HCT116 (cell line): ENCODE results near the gene CATSPERD. TPM values are rescaled to one million over a fixed set of nuclear protein-coding genes. Genes with fewer than 3 reads are reported as not detected.

Experiments
- ATAC-seq: fragments of 200-7000 bp; cut with Tn5 transposase; 2 replicates; pipeline ENCODE4 v1.9.1; 2020; ENCODE audit warnings: mild to moderate bottlenecking, moderate library complexity
- BruUV-seq: library from RNA; stranded (reverse); fragments of 400-500 nt; replicated peaks from 2 replicates; lab custom pipeline; 2021; lab: Mats Ljungman, UMichigan
- CTCF ChIA-PET: fragments of 300-600 bp; sonication (Branson Sonifier 250); formaldehyde crosslinking; loops from one replicate; lab custom pipeline; 2021; ENCODE audit warnings: antibody characterized with exemption; lab: Charles Lee
- POLR2A ChIA-PET: fragments of 300-600, 350-600 bp; sonication (Branson Sonifier 250); formaldehyde crosslinking; loops from one replicate; lab custom pipeline; 2021; ENCODE audit warnings: antibody characterized with exemption; lab: Charles Lee
- RAD21 ChIA-PET, 2 experiments: fragments of 300-600 bp; sonication (Branson Sonifier 250); formaldehyde crosslinking; loops; one replicate each; lab custom pipeline; 2023; ENCODE audit warnings: low total read pairs in 2 of 2; ENCODE audit not compliant: uncharacterized antibody in 2 of 2, unreplicated experiment in 2 of 2, low non-redundant PET in 1 of 2; lab: Charles Lee
- DNase-seq: peaks from one replicate; pipeline ENCODE4 v3.0.0-alpha.2; 2010; ENCODE audit warnings: low read depth, low spot score
- H2AFZ ChIP-seq: fragments of 200-600 bp; shearing (Covaris generic), sonication (generic); 2 replicates; pipeline ENCODE4 v1.6.1; 2017; ENCODE audit warnings: low read depth, mixed run types, mixed read lengths, antibody characterized with exemption, low read length; ENCODE audit not compliant: poor library complexity, severe bottlenecking
- H3K27ac ChIP-seq: 2 replicates; pipeline ENCODE4 v1.5.1; 2012; ENCODE audit warnings: low read depth, low read length
- H3K27me3 ChIP-seq: fragments of 200-600 bp; sonication (generic); 2 replicates; pipeline ENCODE4 v1.6.1; 2016; ENCODE audit warnings: mixed run types, low read length, mixed read lengths; ENCODE audit not compliant: insufficient read depth
- H3K36me3 ChIP-seq, 2 experiments: fragments of 200-500 bp in 1 of 2; fragments of 200-600 bp in 1 of 2; sonication (Bioruptor generic) in 1 of 2; sonication (generic) in 1 of 2; 2 replicates each; pipeline versions ENCODE4 v1.5.1 to v1.6.1; 2014 to 2016; ENCODE audit warnings: low read length in 2 of 2, inconsistent platforms in 1 of 2, mixed read lengths in 1 of 2, mixed run types in 1 of 2; ENCODE audit not compliant: insufficient read depth in 2 of 2, control insufficient read depth in 1 of 2
- H3K4me1 ChIP-seq, 2 experiments: fragments of 200-600 bp in 1 of 2; sonication (generic) in 1 of 2; 2 replicates each; pipeline versions ENCODE4 v1.5.1 to v1.6.1; 2012 to 2017; ENCODE audit warnings: low read length in 2 of 2, inconsistent platforms in 1 of 2, mild to moderate bottlenecking in 1 of 2, mixed read lengths in 1 of 2, mixed run types in 1 of 2, moderate library complexity in 1 of 2; ENCODE audit not compliant: insufficient read depth in 2 of 2, control insufficient read depth in 1 of 2
- H3K4me2 ChIP-seq: fragments of 200-600 bp; sonication (generic); 2 replicates; pipeline ENCODE4 v1.6.1; 2017; ENCODE audit warnings: mixed run types, low read length, mixed read lengths
- H3K4me3 ChIP-seq, 2 experiments: fragments of 200-600 bp in 1 of 2; sonication (generic) in 1 of 2; replicated peaks in 1 of 2; 2 replicates each; pipeline ENCODE4 v1.5.1; 2011 to 2016; ENCODE audit warnings: low read length in 2 of 2, control low read depth in 1 of 2, low read depth in 1 of 2, mild to moderate bottlenecking in 1 of 2, mixed read lengths in 1 of 2, mixed run types in 1 of 2
- H3K79me2 ChIP-seq: fragments of 200-600 bp; sonication (generic); 2 replicates; pipeline ENCODE4 v1.6.1; 2017; ENCODE audit warnings: mild to moderate bottlenecking, mixed run types, low read length, moderate library complexity, mixed read lengths; ENCODE audit not compliant: insufficient read depth
- H3K9ac ChIP-seq: fragments of 200-600 bp; sonication (generic); 2 replicates; pipeline ENCODE4 v1.6.1; 2016; ENCODE audit warnings: low read length, mixed read lengths
- H3K9me2 ChIP-seq: fragments of 200-600 bp; sonication (generic), shearing (Covaris generic); 2 replicates; pipeline ENCODE4 v1.6.1; 2017; ENCODE audit warnings: mixed run types, mild to moderate bottlenecking, moderate library complexity; ENCODE audit not compliant: insufficient read depth
- H3K9me3 ChIP-seq, 2 experiments: fragments of 200-500 bp in 1 of 2; fragments of 200-600 bp in 1 of 2; sonication (Bioruptor generic) in 1 of 2; sonication (generic) in 1 of 2; 2 replicates each; pipeline ENCODE4 v1.6.1; 2014 to 2017; ENCODE audit warnings: low read length in 2 of 2, mixed read lengths in 2 of 2, inconsistent platforms in 1 of 2, low read depth in 1 of 2, mild to moderate bottlenecking in 1 of 2, mixed run types in 1 of 2, moderate library complexity in 1 of 2; ENCODE audit not compliant: control insufficient read depth in 1 of 2, insufficient read depth in 1 of 2
- H4K20me1 ChIP-seq: fragments of 200-600 bp; sonication (generic), shearing (Covaris generic); 2 replicates; pipeline ENCODE4 v1.6.1; 2017; ENCODE audit warnings: mixed run types, mild to moderate bottlenecking, moderate library complexity; ENCODE audit not compliant: insufficient read depth
- ATF3 ChIP-seq: IDR thresholded peaks from 2 replicates; pipeline ENCODE4 v1.6.1; 2012
- CBX3 ChIP-seq: IDR thresholded peaks from 2 replicates; pipeline ENCODE4 v1.6.1; 2012; ENCODE audit warnings: low read depth
- CEBPB ChIP-seq: IDR thresholded peaks from 2 replicates; pipeline ENCODE4 v1.6.1; 2012; ENCODE audit warnings: low read depth
- CTCF ChIP-seq, 3 experiments: fragments of 200-600 bp in 1 of 3; sonication (generic) in 1 of 3; IDR thresholded peaks in 2 of 3; conservative IDR thresholded peaks in 1 of 3; 2 replicates each; pipeline ENCODE4 v1.5.1; 2012 to 2017; ENCODE audit warnings: low read depth in 2 of 3, low read length in 2 of 3, antibody characterized with exemption in 1 of 3, borderline replicate concordance in 1 of 3, control low read depth in 1 of 3, mild to moderate bottlenecking in 1 of 3, mixed read lengths in 1 of 3, mixed run types in 1 of 3, moderate library complexity in 1 of 3; ENCODE audit not compliant: insufficient read depth in 1 of 3
- EGR1 ChIP-seq: IDR thresholded peaks from 2 replicates; pipeline ENCODE4 v1.6.1; 2012; ENCODE audit warnings: low read depth
- ELF1 ChIP-seq: IDR thresholded peaks from 2 replicates; pipeline ENCODE4 v1.6.1; 2012; ENCODE audit warnings: low read depth, borderline replicate concordance
- EZH2 ChIP-seq: fragments of 200-600 bp; sonication (generic); IDR thresholded peaks from 2 replicates; pipeline ENCODE4 v1.6.1; 2017; ENCODE audit warnings: antibody characterized with exemption, mixed run types
- EZH2phosphoT487 ChIP-seq: fragments of 200-600 bp; IDR thresholded peaks from 2 replicates; pipeline ENCODE4 v1.6.1; 2018; ENCODE audit warnings: antibody characterized with exemption, borderline replicate concordance
- FOSL1 ChIP-seq: IDR thresholded peaks from 2 replicates; pipeline ENCODE4 v1.6.1; 2012; ENCODE audit warnings: low read depth
- JUND ChIP-seq: IDR thresholded peaks from 2 replicates; pipeline ENCODE4 v1.6.1; 2012
- MAX ChIP-seq: IDR thresholded peaks from 2 replicates; pipeline ENCODE4 v1.6.1; 2012
- POLR2A ChIP-seq: IDR thresholded peaks from 2 replicates; pipeline ENCODE4 v1.7.0; 2011; ENCODE audit warnings: borderline replicate concordance; ENCODE audit not compliant: insufficient read depth, insufficient read length; ENCODE audit errors: extremely low read depth
- POLR2AphosphoS5 ChIP-seq: IDR thresholded peaks from 2 replicates; pipeline ENCODE4 v1.6.1; 2011; ENCODE audit warnings: mild to moderate bottlenecking, low read depth, low read length, moderate library complexity
- RAD21 ChIP-seq: IDR thresholded peaks from 2 replicates; pipeline ENCODE4 v1.6.1; 2012; ENCODE audit warnings: low read depth, mild to moderate bottlenecking
- SIN3A ChIP-seq: IDR thresholded peaks from 2 replicates; pipeline ENCODE4 v1.6.1; 2012; ENCODE audit warnings: low read depth
- SP1 ChIP-seq: IDR thresholded peaks from 2 replicates; pipeline ENCODE4 v1.6.1; 2012; ENCODE audit warnings: low read depth
- TCF7L2 ChIP-seq: IDR thresholded peaks from 2 replicates; pipeline ENCODE4 v1.7.0; 2011; ENCODE audit warnings: borderline replicate concordance, inconsistent platforms; ENCODE audit not compliant: insufficient read depth, insufficient read length; ENCODE audit errors: extremely low read depth
- YY1 ChIP-seq: IDR thresholded peaks from 2 replicates; pipeline ENCODE4 v1.6.1; 2011; ENCODE audit warnings: low read length, low read depth, moderate library complexity, mild to moderate bottlenecking; ENCODE audit not compliant: insufficient replicate concordance; ENCODE audit errors: extremely low read depth
- ZFX ChIP-seq: fragments of 450-650 bp; IDR thresholded peaks from 2 replicates; pipeline ENCODE4 v1.6.1; 2017
- ZNF274 ChIP-seq: fragments of 200-500 bp; sonication (Bioruptor generic); IDR thresholded peaks from 2 replicates; pipeline ENCODE4 v1.6.1; 2014; ENCODE audit warnings: mild to moderate bottlenecking, low read depth, low read length, inconsistent platforms
- intact Hi-C: fragments of 100-400 bp; cut with micrococcal nuclease; formaldehyde crosslinking; loops from 2 replicates; pipeline ENCODE4 v1.10.0; 2022
- total RNA-seq: library from RNA; stranded (reverse); gene quantifications from one replicate; pipeline ENCODE4 v1.2.1, GENCODE V29; 2021; ENCODE audit not compliant: unreplicated experiment

Gene CATSPERD
- total RNA-seq, 1 experiment from 2014 or later: not detected

GRCh38 chr19:5820785-5821184 lies 100.3 kb downstream of the CATSPERD start:
- Histone ChIP-seq H3K79me2 (no peaks in the 10 kb centered on the region), H3K9me2 (no peaks in the 10 kb centered on the region), H3K4me3 (no peak overlapping the region), H3K27me3 (no peaks in the 10 kb centered on the region), H3K4me2 (no peak overlapping the region), H3K27ac (no peak overlapping the region), H2AFZ (no peak overlapping the region), H3K36me3 (no peaks in the 10 kb centered on the region), H3K4me1 (peaks cover 0 to 3% of the 10 kb centered on the region in 2 experiments; a peak in 1 of 4 replicates), H4K20me1 (no peaks in the 10 kb centered on the region), H3K9ac (no peak overlapping the region), H3K9me3 (no peaks in the 10 kb centered on the region)
- ATAC-seq (no peak), DNase-seq (no peak)
- intact Hi-C loops: no loop called here
- no TSS peak for BruUV-seq
- POLR2A ChIA-PET: no interaction called here
- CTCF ChIA-PET: interaction anchor here (5.1 kb wide), 1 partner anchor 17 kb away, joined by 45 read pairs; the partner anchor contains the start of gene NRTN
- RAD21 ChIA-PET: no interaction called here
- TF ChIP-seq JUND (no peak), CTCF (IDR thresholded peaks at IDR 0.05 in 2 of 3, conservative IDR thresholded peaks at IDR 0.05 in 1 of 3; ENCODE audit: borderline replicate concordance in 1 of 3, insufficient read depth in 1 of 3, low read depth in 2 of 3, low read length in 2 of 3) (no peak), ZFX (no peak)

- H3K27me3 ChIP-seq: no peaks in the 10 kb centered on the region
- RAD21 ChIA-PET: interaction anchor here in 1 of 2 experiments (1.7 kb wide), 1 partner anchor 17 kb away, joined by 7 read pairs; the partner anchor contains the start of gene NRTN
- TF ChIP-seq EZH2: no peak
- TF ChIP-seq SIN3A: no peak
- TF ChIP-seq ELF1: no peak
- no peak for TF ChIP-seq CBX3
- no peak for TF ChIP-seq ZNF274
- no peak for TF ChIP-seq TCF7L2
- TF ChIP-seq FOSL1: no peak
- no peak for TF ChIP-seq MAX
- TF ChIP-seq JUND: no peak
- no peak for TF ChIP-seq ATF3
- TF ChIP-seq SP1: no peak
- TF ChIP-seq EGR1: no peak
- TF ChIP-seq EZH2phosphoT487: no peak
- TF ChIP-seq POLR2A: no peak
- TF ChIP-seq CEBPB: no peak
- no peak for TF ChIP-seq RAD21
- no peak for TF ChIP-seq YY1
- TF ChIP-seq POLR2AphosphoS5: no peak
- TF ChIP-seq, all 23 proteins: peak for 0
- BruUV-seq: no TSS peak
- no peak for ATAC-seq
- DNase-seq: no peak
- H3K9me2 ChIP-seq: no peaks in the 10 kb centered on the region
- ChIA-PET POLR2A (no interaction called here), CTCF (interaction anchor here (5.1 kb wide), 1 partner anchor 17 kb away, joined by 45 read pairs; the partner anchor contains the start of gene NRTN)
- H3K9me3 ChIP-seq: no peaks in the 10 kb centered on the region
- H3K36me3 ChIP-seq: no peaks in the 10 kb centered on the region
- H3K4me3 ChIP-seq: no peak overlapping the region
- H3K9ac ChIP-seq: no peak overlapping the region
- H3K79me2 ChIP-seq: no peaks in the 10 kb centered on the region
- H3K4me1 ChIP-seq: peaks cover 6 to 10% of the 10 kb centered on the region in 2 experiments
- H3K27ac ChIP-seq: no peak overlapping the region
- H4K20me1 ChIP-seq: no peaks in the 10 kb centered on the region
- H3K4me2 ChIP-seq: no peak overlapping the region
- intact Hi-C loops: no loop called here
- H2AFZ ChIP-seq: no peak overlapping the region
These were observed 101.2 kb downstream of the CATSPERD start for GRCh38 chr19:5821521-5822180.
